ENCODE measurements around the gene CDKN2AIPNL. TPM values are rescaled to one million over a fixed set of nuclear protein-coding genes. Genes with fewer than 3 reads are reported as not detected.
A peak's percentile ranks its signal among the peaks of the same experiment; 100 is the strongest.
"Not testable (repeated sequence)": the region's sequence is repeated elsewhere in the genome, so short reads cannot be mapped to it uniquely, and the experiment has no call there.

Gene CDKN2AIPNL
- total RNA-seq, 2 donors from 2014 or later = 15.0 to 19.3 TPM

DNA sequence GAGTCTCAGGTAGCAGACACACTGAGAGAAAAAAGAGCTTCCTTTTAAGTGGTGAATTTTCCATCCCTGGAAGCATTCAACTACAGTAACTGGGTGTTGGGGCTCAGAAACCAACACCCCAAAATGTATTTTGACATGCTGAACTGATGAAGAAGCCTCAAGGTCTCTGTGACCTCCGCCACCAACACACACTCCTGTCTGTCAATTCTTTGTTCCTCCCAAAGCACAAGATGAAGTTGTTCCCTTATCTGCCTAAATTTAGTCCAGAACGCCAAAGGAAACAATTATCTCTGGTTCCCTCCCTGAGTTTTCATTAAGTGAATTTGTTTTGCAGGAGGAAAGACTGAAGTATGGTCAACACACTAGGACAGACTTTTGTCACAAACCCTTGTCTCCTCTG is 1.4 kb upstream of the CDKN2AIPNL start:
- ATAC-seq (no peak), DNase-seq (no peak)
- intact Hi-C loops (cut with DNase I, micrococcal nuclease) = loop anchor here in 1 of 2 donors (10.0 kb wide), 1 partner anchor 112 kb away; the partner anchor contains the start of gene JADE2

DNA sequence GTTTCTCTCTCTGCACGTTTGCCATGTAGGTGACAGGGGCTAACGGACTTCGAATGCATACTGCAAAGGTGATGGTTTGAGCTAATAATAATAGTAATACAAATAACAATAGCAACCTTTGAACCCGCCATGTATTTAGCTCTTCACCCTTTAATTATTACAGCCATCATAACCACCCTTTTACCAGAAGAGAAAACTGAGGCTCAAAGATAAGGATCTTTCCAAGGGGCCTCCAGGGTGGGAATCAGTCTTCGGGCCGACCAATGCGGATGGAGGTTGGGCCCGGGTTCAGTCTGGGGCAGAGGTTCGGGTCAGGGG is 494 bp downstream of the CDKN2AIPNL start:
- intact Hi-C loops (cut with DNase I, micrococcal nuclease) = loop anchor here in 1 of 2 donors (10.0 kb wide), 1 partner anchor 114 kb away; the partner anchor contains the start of gene JADE2
- ATAC-seq (no peak), DNase-seq (no peak)

DNA sequence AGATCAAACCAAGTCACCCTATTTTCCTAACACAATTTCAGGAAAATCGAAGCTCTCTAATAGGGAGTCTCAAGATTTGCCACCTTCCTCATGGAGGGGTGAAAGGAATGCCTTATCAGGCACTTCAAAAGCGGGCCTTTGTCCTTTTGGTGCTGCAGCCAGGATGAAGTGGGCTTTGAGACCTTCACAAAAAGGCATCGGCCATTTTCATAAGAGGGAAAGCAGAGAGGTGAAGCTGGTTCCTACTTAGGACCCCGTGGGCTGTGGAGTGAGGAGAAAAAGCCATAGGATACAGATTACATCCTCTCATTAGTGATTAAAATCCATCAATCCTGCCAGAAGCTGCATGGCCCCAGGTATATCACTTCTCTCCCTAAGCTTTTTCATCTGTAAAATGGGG is 859 bp downstream of the CDKN2AIPNL start:
- DNase-seq = no peak
- intact Hi-C loops (cut with DNase I, micrococcal nuclease) = loop anchor here in 1 of 2 donors (10.0 kb wide), 1 partner anchor 114 kb away; the partner anchor contains the start of gene JADE2
- no peak for ATAC-seq

DNA sequence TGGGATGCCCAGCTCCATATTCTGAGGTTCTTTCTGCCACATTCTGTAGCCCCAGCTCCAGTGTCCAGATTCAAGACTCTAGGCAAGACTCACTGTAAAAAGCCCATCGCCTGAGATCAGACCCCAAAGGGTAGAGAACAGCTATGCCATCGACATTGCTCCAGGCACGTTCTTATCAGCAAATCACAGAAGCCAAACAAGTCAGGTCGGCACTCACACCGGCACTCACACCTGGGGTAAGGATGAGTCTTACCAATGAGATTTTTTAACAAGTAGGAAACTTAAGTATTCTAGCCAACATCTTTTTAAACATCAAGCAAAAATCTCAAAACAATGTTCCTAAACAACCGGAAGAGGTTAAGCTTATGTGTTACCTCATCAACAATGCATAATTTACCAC is 2.4 kb downstream of the CDKN2AIPNL start:
- no peak for DNase-seq
- no peak for ATAC-seq
- intact Hi-C loops (cut with DNase I, micrococcal nuclease) = loop anchor here in 1 of 2 donors (5.0 kb wide), 1 partner anchor 168 kb away; no protein-coding TSS in a partner anchor

DNA sequence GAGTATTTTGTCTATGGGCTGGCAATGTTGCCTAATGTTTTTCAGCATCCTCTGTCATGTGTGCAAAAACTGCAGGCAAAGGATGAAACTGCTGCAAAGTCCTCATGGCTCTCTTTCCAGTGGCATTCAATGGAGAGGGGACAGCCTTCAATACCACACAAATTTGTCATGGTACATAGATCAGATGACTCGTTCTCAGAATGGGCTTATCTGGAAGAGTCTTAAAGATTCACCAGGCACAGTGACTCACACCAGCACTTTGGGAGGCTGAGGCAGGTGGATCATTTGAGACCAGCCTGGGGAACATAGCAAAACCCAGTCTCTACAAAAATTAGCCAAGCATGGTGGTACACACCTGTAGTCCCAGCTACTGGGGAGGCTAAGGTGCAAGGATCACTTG is 5.3 kb downstream of the CDKN2AIPNL start:
- ATAC-seq (no peak), DNase-seq (no peak)
- intact Hi-C loops (cut with DNase I, micrococcal nuclease) = loop anchor here in 1 of 2 donors (5.0 kb wide), 1 partner anchor 171 kb away; no protein-coding TSS in a partner anchor

DNA sequence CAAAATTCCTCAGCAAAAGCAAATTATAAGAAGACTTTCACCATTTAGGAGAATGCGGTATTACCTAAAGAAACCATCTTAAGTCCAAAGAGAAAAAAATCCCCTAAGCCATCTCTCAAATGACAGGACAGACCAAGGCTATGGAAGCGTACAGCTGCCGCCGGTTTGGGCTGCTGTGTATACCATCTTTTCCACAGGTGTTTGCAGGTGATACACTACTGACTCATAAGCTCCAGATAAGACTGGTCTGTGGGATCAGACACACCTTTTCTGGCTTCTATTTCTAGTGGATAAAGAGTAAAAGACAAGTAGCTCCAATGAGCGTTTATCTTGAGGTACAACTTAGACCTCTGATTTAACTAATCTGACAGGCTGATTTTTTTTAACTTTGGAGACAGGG is 7.7 kb downstream of the CDKN2AIPNL start:
- no peak for ATAC-seq
- DNase-seq = no peak
- intact Hi-C loops (cut with DNase I, micrococcal nuclease) = no loop called here

DNA sequence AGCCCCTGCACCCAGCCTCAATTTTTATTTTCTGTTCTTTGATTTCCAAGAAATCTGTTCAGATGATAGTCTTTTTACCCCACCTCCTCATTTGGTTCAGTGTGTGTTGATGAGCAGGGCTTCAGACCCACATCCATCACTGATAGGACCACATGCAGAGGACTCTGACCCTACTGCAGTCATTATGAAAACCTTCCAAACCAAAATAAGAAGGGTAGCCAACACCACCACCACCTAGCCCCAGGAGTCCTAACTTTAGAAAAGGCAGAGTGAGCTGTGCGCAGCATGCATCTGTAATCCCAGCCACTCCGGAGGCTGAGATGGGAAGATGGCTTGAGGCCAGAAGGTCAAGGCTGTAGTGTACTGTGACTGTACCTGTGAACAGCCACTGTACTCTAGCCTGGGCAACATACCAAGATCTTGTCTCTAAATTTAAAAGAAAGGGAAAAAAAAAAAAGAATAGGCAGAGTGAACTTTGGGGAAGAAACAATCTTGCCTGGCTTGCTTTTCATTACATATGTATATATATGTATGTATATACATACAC is 13.0 kb downstream of the CDKN2AIPNL start:
- DNase-seq (no peak), ATAC-seq (no peak)
- intact Hi-C loops (cut with DNase I, micrococcal nuclease) = no loop called here

DNA sequence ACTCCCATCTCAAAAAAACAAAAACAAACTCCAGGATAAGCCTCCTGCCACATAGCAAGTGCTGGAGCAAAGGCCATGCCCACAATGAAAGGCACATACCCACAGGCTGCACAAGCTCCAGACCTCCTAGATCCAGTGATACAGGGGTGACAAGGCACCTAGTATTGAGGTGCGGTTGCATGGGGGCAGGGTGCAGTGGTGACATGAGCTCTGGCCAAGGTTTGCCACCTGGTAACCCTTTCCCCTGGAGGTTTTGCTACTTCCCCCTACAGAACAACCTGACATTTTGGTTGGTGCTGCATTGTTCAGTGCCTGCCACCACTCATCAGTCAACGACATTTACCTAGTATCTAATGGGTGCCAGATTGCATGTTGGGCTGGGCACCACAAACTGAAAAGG is 14.5 kb downstream of the CDKN2AIPNL start:
- ATAC-seq = no peak
- intact Hi-C loops (cut with DNase I, micrococcal nuclease) = no loop called here

DNA sequence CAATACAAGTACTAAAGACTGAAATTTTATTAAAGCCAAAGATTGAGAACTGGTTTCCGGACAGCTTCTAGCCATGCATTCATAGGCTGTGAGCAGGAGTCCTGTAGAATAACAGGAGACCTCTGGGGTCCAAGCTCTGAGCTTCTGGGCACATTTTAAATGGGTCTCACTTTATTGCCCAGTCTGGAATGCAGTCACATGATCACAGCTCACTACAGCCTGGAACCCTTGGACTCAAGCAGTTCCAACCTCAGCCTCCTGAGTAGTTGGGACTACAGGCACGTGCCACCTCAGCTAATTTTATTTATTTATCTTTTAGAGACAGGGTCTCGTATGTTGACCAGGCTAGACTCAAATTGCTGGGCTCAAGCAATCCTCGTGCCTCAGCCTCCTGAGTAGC is 15.4 kb downstream of the CDKN2AIPNL start:
- DNase-seq = no peak

More for the DNA sequence above, 14.5 kb downstream of the CDKN2AIPNL start:
- DNase-seq = no peak

DNA sequence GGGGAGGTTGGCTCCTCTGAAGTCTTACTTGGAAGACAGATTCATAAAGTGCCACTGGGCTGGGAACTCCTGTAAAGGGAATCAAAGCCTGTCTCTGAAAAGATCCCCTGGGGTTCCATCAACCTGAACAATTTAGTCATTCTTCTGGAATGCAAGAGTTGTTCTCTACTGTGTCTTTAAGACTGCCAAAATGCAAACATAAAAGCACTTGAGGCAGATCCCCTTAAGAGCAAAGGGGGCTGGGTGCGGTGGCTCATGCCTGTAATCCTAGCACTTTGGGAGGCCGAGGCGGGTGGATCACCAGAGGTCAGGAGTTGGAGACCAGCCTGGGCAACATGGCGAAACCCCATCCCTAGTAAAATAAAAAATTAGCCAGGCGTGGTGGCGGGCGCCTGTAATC is 16.7 kb downstream of the CDKN2AIPNL start:
- intact Hi-C loops (cut with DNase I, micrococcal nuclease) = no loop called here
- DNase-seq (no peak), ATAC-seq (no peak)

More for the DNA sequence above, 15.4 kb downstream of the CDKN2AIPNL start:
- intact Hi-C loops (cut with DNase I, micrococcal nuclease) = no loop called here
- ATAC-seq = peak; percentile 67

DNA sequence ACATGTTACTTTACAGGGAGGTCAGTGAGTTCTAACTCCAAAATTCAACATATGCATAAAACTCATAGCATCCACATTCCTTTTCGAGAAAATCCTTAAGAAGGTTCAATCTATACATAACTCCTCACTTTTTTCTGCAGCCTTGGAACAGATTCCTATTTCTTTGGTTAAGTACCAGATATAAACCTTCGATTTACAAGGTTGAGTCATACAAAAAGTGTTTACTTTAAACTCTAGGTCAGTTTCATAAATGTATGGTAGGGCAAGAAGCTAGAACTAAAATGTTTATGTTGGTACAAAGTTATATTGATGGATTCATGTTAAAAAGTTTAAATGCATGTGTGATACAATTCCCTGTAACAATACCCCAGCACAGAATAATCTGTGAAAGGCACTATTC is 19.4 kb downstream of the CDKN2AIPNL start:
- ATAC-seq = no peak
- DNase-seq = no peak
- intact Hi-C loops (cut with DNase I, micrococcal nuclease) = no loop called here

DNA sequence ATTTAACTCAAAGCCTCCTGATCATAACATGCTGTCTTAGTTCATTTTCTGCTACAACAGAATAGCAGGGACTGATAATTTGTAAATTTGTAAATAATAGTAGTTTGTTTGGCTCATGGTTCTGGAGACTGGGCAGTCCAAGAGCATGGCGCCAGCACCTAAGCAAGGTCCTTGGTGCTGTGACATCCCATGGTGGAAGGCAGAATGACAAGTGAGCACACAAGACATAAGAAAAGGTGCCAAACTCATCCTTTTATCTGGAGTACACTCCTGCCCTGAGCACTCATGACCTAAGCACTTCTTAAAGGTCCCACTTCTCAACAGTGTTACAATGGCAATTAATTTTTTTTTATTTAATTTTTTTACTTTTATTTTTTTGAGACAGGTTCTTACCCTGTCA is 24.2 kb downstream of the CDKN2AIPNL start:
- no peak for ATAC-seq
- intact Hi-C loops (cut with DNase I, micrococcal nuclease) = no loop called here

DNA sequence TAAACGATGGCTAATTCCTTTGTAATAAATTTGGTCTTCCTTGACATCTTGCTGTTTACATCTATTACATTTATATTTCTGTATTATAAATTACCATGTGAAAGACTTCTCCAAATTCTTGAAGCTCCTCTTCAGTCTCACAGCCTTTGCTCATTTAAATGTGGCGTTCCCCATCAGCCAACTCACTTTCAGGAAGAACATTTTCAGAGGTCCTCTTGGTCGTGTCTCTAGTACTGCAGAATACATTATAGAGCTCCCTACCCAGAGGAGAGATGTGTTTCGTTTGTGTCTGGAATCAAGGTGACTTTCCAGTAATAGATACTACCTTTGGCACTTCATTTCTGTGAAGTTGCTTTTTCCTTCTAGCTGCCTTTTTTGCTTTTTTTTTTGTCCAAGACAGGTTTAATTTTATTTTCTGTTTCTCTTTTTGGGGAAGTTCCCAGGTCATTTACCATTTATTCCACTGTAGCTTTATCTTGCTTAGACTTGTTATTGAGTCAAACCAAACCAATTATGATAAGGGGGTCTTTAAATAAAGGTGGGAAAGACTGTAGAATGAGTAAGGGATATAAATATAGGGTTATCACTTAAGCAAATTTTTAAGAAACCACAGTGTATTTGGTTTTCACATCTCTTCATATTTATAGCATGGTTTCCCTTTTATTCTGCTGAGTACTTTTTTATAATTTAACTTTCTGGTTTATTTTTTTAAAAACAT is 27.5 kb downstream of the CDKN2AIPNL start:
- no peak for DNase-seq
- ATAC-seq = no peak
- intact Hi-C loops (cut with DNase I, micrococcal nuclease) = no loop called here

More for the DNA sequence above, 24.2 kb downstream of the CDKN2AIPNL start:
- DNase-seq = no peak

DNA sequence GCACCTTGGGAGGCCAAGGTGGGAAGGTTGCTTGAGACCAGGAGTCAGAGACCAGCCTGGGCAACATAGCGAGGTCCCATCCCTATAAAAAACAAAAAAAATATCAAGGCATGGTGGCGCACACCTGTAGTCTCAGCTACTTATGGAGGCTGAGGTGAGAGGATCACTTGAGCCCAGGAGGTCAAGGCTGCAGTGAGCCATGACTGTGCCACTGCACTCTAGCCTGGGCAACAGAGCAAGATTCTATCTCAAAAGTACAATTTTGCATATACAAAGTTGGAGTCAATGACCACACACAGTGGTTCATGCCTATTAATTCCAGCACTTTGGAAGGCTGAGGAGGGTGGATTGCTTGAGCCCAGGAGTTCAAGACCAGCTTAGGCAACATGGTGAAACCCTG is 29.5 kb downstream of the CDKN2AIPNL start:
- ATAC-seq; intact Hi-C loops (cut with DNase I, micrococcal nuclease); DNase-seq: not testable (repeated sequence)

DNA sequence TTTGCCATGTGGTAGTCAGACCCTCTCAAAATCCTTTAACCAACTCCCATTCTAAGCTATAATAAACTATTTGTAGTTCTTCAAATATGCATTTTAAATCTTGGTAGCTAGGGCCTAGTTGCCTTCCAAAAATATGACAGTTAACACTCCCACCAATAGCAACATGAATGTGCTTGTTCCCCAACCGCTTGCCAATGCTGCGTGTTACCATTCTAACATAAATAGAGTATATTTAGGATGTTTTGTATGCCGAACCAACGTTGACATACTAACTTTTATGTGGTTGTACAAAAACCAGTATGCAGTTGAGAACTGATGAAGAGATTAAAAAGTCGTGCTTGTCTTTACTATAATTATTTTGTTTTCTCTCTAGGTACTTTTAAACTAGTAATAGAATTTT is 31.3 kb downstream of the CDKN2AIPNL start:
- DNase-seq (no peak), ATAC-seq (no peak)
- intact Hi-C loops (cut with DNase I, micrococcal nuclease) = no loop called here

DNA sequence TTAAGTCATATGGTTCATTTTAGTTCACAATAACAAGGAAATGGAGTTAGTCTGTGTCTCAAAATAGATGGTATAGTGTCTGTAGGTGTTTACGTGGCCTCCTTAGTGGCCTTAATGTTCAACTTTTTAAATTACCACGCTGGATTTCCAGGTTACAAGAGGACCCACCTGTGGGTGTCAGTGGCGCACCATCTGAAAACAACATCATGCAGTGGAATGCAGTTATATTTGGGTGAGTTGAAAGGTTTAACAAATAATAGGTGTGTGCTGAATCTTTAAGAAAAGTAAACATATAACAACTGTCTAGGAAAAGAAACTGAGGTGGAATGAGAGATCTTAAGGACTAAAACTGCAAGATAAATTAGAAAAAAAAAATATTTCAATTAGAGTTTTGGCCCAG is 37.4 kb downstream of the CDKN2AIPNL start:
- intact Hi-C loops (cut with DNase I, micrococcal nuclease) = no loop called here
- ATAC-seq (no peak), DNase-seq (no peak)

DNA sequence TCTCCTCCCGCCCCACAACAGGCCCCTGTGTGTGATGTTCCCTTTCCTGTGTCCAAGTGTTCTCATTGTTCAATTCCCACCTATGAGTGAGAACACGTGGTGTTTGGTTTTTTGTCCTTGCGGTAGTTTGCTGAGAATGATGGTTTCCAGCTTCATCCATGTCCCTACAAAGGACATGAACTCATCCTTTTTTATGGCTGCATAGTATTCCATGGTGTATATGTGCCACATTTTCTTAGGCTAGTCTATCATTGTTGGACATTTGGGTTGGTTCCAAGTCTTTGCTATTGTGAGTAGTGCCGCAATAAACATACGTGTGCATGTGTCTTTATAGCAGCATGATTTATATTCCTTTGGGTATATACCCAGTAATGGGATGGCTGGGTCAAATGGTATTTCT is 38.0 kb downstream of the CDKN2AIPNL start:
- intact Hi-C loops (cut with DNase I, micrococcal nuclease); ATAC-seq; DNase-seq: not testable (repeated sequence)

DNA sequence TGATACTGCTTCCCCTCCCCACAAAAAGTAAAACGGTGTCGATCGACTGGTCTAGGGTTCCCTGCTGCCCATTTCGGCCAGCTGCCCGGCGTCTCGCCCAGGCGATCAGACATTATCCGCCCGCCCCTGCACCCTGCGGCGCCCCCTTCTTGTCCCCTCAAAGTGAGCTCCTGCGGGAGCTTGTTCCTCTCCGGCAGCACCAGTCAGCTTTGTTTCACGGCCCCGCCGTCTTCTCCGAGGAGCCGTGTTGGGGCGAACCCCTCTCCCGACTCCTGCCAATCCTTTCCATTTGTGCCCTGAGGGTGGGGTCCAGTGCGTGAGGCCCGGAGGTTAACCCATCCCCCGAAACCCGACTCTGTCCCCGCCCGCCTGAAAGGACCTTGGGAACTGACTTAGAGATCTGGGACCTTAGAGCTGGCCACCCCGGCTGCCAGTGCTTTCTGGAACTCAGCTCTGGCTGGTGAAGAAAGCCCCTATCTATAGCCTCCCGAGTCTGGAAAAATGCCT is 39.8 kb downstream of the CDKN2AIPNL start:
- DNase-seq = peak; percentile 75
- intact Hi-C loops (cut with DNase I, micrococcal nuclease) = no loop called here
- ATAC-seq = peak; percentile 58

DNA sequence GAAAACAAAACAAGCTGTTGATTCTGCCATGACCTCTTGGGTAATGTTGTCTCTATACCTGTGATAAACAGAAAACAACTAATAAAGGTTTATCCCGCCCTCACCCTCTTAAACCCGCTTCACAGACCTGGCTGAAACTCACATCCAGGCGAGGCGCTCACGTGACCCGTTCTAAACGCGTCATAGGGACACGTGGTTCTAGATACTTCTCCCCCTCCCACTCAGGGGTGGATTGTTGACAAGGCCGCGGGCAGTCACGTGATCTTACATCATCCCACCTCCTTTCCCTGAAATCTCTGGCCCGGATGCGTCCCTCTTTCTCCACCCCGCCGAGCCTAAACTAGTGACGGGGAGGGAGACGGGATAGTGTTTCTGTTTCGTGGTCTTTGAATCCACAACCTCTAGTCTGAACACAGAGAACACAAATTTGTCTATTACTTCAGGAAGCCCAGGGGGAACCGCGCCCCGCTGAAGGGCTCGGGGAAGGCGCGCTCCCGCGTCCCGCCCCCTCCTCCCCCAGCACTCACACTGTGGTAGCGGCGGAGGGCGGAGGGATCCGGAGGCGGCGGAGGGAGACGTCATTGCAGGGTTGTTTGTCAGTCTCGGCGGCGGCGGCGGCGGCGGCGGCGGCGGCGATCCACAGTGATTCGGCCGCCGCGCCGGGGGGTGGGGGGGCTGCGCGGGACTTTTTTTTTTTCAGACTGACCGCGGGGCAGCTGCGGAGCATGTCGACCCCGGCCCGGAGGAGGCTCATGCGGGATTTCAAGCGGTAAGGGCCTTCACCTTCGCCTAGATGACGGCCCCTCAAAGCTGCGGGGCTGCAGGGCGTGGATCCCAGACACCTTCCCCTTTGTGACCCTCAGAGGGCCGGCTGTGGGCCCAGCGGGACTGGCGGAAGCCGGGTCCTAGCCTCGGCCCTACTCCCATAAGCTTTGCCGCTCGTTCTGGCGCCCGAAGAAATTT is 40.5 kb downstream of the CDKN2AIPNL start, which contains the start of gene UBE2B:
UBE2B (plus strand) TSS at position 699 of the 963 bp plus-strand sequence; CDS start at position 726, 27 bp downstream.
- intact Hi-C loops (cut with DNase I, micrococcal nuclease) = no loop called here
- ATAC-seq (peak; percentile 88), DNase-seq (peak; percentile 99)

Data from left colon (tissue), 2 donors.